Suprapubic skin (tissue), 4 donors: ENCODE measurements around the gene SOX8.

Experiments used
- EP300 ChIP-seq: sonication (generic); formaldehyde crosslinking; IDR thresholded peaks from one replicate; pipeline ENCODE4 v1.6.1; 2017; ENCODE audit warnings: antibody characterized with exemption
- POLR2AphosphoS5 ChIP-seq, 3 donors: sonication (generic); formaldehyde crosslinking; IDR thresholded peaks; one replicate each; pipeline ENCODE4 v1.6.1; 2017; ENCODE audit warnings: antibody characterized with exemption in 3 of 3
- TF ChIP-seq, protein P1 (sequence below), 2 donors: fragments of 200-600 bp in 1 of 2; fragments of 450-650 bp in 1 of 2; sonication (generic) in 1 of 2; IDR thresholded peaks; one replicate each; pipeline ENCODE4 v1.5.1; 2016 to 2019; ENCODE audit warnings: antibody characterized with exemption in 2 of 2, mild to moderate bottlenecking in 1 of 2, moderate library complexity in 1 of 2

DNA sequence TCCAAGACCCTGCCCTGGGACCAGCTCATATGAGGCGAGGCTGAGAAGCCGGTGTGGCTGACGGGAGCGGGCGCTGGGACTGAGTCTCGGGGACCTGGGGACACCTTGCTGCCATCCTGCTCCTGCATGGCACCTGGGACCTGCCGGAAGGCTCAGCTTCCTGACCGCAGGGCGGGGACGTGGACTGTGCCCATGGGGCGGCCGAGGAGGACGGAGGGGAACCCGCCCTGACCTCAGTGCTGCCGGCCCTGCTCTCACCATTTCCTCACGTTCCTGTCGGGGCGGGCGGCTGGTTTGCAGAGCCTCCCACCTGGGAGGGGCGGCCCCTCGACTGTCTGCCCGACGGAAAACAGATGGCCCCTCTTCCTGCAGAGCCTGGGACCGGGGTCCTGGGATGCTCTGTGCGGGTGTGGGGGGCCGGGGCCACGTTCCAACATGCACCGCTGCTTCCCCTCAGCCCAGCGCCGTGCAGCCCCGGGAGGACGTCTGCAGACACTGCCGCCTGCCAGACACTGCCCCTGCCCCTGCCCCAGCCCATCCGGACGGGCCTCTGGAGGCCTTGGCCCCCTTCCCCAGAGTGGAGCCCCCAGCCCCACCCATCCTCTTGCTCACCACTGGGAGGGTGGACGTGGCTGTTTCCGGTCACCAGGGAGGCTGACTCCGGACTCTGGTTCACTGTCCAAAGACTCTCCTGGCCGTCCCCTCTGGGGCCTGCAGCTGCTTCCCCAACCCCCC, 47.1 kb downstream of the SOX8 start:
- TF ChIP-seq, protein P1, sequence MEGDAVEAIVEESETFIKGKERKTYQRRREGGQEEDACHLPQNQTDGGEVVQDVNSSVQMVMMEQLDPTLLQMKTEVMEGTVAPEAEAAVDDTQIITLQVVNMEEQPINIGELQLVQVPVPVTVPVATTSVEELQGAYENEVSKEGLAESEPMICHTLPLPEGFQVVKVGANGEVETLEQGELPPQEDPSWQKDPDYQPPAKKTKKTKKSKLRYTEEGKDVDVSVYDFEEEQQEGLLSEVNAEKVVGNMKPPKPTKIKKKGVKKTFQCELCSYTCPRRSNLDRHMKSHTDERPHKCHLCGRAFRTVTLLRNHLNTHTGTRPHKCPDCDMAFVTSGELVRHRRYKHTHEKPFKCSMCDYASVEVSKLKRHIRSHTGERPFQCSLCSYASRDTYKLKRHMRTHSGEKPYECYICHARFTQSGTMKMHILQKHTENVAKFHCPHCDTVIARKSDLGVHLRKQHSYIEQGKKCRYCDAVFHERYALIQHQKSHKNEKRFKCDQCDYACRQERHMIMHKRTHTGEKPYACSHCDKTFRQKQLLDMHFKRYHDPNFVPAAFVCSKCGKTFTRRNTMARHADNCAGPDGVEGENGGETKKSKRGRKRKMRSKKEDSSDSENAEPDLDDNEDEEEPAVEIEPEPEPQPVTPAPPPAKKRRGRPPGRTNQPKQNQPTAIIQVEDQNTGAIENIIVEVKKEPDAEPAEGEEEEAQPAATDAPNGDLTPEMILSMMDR (IDR thresholded peaks at IDR 0.05) = no peak
- TF ChIP-seq EP300 = no peak
- no peak for TF ChIP-seq POLR2AphosphoS5 (IDR thresholded peaks at IDR 0.05)
